ENCODE results near the gene ALKBH5. TPM values are rescaled to one million over a fixed set of nuclear protein-coding genes. Genes with fewer than 3 reads are reported as not detected.

Gene ALKBH5
- polyA plus RNA-seq, 3 donors = 73.1 to 74.1 (median 73.3) TPM

- no peak for DNase-seq (ENCODE audit: extremely low read depth in 1 of 11, low read depth in 9 of 11, low spot score in 4 of 11)
These were observed 45.6 kb downstream of the ALKBH5 start for GRCh38 chr17:18229254-18229653.

- DNase-seq (ENCODE audit: extremely low read depth in 1 of 11, low read depth in 9 of 11, low spot score in 4 of 11) = no peak
These were observed 46.1 kb downstream of the ALKBH5 start for GRCh38 chr17:18229771-18230170.

DNA sequence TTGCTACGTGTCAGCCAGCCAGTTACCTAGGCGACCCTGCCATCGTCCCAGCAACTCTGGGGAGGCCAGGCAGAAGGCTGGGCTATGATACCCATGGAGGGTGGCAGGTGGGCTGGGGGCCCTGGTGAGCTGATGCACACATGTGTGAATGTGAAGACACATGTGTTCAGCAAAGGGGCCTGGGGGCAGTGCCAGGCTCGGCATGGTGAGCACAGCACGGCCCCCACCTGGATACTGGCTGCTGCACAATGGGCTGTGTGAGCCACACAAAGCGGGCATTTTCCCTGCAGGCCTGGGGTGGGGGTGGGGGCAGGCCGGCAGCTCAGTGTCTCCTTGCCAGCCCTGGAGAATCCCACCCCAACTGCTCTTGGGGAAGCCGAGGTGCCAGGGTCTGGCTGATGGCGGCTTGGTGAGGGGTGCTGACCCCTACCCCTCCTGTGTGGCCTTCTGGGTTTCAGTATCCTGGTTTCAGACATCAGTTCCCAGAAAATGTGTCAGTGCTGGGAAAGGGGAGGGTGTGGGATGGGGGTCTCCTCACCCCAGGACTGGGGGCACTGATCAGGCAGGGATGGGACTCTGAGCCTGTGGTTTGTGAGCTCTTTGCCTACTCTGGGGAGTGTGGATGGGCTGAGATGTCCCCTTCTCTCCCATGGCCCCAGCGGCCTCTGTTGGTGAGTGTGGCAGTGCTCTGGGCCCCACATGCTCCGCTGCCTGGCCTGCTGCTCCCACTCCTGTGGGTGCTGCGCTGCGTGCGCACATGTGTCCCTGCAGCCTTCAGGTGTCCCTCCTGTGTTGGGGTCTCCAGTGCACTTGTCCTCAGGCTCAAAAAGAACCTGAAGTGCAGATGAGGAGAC lies 46.9 kb downstream of the ALKBH5 start:
- DNase-seq (ENCODE audit: extremely low read depth in 1 of 11, low read depth in 9 of 11, low spot score in 4 of 11) = no peak

DNA sequence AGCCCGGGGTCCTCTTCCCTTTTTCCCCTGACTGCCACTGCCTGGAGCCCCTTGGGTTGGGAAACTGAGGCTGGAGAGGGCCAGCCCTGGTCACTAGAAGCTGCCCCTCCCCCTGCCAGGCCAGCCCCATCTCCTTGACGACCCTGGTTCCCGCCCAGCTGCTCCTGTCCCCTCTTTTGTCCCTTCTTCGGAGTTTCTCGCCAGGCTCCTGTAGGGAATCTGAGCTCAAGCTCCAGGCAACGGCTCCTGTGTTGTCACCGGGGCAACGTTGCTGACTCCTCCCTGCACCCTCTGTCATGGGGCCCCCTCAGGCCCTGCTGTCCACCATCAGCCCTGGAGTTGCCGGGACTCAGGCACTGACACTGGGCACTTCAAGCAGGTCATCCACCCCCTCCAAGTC lies 47.5 kb downstream of the ALKBH5 start:
- no peak for DNase-seq (ENCODE audit: extremely low read depth in 1 of 11, low read depth in 9 of 11, low spot score in 4 of 11)

DNA sequence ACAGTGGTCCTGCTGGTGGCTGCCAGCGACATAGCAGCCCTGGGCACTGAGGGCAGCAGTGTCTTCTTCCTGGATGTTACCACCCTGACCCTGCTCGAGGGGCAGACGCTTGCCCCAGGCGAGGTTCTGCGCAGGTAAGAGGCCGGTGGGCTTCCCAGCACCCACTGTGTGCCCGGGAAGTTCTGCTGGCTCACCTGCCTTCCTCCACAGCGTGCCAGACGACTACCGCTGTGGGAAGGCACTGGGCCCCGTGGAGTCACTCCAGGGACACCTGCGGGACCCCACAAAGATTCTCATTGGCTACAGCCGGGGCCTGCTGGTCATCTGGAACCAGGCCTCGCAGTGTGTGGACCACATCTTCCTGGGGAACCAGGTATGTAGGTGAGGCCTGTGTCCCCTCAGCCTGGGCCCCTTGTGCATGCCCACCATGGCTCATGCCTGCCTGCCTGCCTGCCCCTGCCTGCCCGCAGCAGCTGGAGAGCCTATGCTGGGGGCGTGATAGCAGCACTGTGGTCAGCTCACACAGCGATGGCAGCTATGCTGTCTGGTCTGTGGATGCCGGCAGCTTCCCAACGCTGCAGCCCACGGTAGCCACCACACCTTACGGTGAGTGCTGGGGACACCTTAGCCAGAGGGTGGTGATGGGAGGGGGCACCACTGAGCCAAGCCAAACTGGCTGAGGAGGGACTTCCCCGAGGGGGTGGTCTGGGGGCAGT lies 50.3 kb downstream of the ALKBH5 start:
- DNase-seq (ENCODE audit: extremely low read depth in 1 of 11, low read depth in 9 of 11, low spot score in 4 of 11) = no peak

DNA sequence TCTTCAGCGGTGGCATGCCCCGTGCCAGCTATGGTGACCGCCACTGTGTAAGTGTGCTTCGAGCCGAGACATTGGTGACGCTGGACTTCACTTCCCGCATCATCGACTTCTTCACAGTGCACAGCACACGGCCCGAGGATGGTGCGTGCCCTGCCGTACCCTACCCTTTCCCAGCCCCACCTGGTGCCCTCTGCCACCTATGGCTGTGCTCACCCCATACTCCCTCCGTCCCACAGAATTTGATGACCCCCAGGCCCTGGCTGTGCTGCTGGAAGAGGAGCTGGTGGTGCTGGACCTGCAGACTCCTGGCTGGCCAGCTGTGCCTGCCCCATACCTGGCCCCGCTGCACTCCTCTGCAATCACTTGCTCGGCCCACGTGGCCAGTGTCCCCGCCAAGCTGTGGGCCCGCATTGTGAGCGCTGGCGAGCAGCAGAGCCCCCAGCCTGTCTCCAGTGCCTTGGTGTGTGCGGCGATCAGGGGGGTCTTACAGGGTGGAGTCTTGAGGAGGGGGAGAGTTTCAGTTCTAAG lies 51.3 kb downstream of the ALKBH5 start:
- no peak for DNase-seq (ENCODE audit: extremely low read depth in 1 of 11, low read depth in 9 of 11, low spot score in 4 of 11)

- no peak for DNase-seq (ENCODE audit: extremely low read depth in 1 of 11, low read depth in 9 of 11, low spot score in 4 of 11)
These were observed 52.2 kb downstream of the ALKBH5 start for GRCh38 chr17:18235743-18236256.

GRCh38 chr17:18236494-18236893 lies 52.9 kb downstream of the ALKBH5 start:
- no peak for DNase-seq (ENCODE audit: extremely low read depth in 1 of 11, low read depth in 9 of 11, low spot score in 4 of 11)

GRCh38 chr17:18237461-18237860 lies 53.8 kb downstream of the ALKBH5 start:
- no peak for DNase-seq (ENCODE audit: extremely low read depth in 1 of 11, low read depth in 9 of 11, low spot score in 4 of 11)

DNA sequence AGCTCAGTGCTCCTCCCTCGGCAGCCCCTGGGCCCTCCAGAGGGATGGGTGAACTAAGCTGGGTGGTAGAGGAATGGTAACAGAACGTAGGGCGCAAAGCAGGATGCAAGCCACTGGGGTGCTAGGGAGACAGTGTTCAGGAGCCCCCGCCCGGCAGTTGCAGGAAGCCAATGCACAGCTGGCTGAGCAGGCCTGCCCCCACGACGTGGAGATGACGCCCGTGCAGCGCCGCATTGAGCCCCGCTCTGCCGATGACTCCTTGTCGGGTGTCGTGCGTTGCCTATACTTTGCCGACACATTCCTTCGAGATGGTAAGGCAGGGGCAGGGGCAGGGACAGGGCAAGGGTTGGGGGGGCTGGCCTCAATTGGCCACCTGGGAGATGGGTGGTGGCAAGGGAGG lies 54.7 kb downstream of the ALKBH5 start:
- DNase-seq (ENCODE audit: extremely low read depth in 1 of 11, low read depth in 9 of 11, low spot score in 4 of 11) = no peak

GRCh38 chr17:18240449-18240848 lies 56.8 kb downstream of the ALKBH5 start:
- no peak for DNase-seq (ENCODE audit: extremely low read depth in 1 of 11, low read depth in 9 of 11, low spot score in 4 of 11)

- DNase-seq (ENCODE audit: extremely low read depth in 1 of 11, low read depth in 9 of 11, low spot score in 4 of 11) = no peak
These were observed 57.7 kb downstream of the ALKBH5 start for GRCh38 chr17:18241229-18241871.

- no peak for DNase-seq (ENCODE audit: extremely low read depth in 1 of 11, low read depth in 9 of 11, low spot score in 4 of 11)
These were observed 61.6 kb downstream of the ALKBH5 start for GRCh38 chr17:18245038-18245776.

DNA sequence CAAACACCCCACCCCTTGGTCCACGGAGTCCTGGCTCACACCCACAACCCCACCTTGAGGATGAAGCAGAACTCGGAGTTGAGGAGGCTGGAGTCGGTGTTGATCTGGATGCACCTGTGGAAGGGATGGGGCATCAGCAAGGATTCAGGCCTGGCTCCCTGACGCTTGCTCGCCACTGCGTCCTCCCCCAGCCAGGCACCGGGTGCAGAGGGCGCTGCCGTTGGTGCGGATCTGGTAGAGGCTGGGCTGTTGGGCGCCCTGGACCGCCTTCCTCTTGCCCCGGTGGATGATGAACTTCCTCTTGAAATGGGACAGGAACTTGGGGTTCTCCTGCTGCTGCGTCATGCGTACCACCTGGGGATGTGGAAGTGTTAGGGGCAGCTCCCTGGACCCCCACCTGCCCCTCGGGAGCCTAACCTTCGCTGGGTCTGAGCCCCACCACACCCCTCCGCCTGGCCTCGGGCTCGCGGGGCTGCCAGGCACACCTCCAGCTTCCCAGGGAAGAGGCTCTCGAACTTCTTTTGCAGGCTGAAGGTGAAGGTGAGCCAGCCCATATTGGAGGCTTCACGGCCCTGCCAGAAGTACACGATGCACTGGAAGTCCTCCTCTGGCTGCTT lies 62.6 kb downstream of the ALKBH5 start:
- no peak for DNase-seq (ENCODE audit: extremely low read depth in 1 of 11, low read depth in 9 of 11, low spot score in 4 of 11)

GRCh38 chr17:18246880-18247612 lies 63.4 kb downstream of the ALKBH5 start:
- DNase-seq (ENCODE audit: extremely low read depth in 1 of 11, low read depth in 9 of 11, low spot score in 4 of 11) = peak in 1 of 11 donors; percentile 60

GRCh38 chr17:18247613-18248001 lies 64.0 kb downstream of the ALKBH5 start:
- DNase-seq (ENCODE audit: extremely low read depth in 1 of 11, low read depth in 9 of 11, low spot score in 4 of 11) = no peak

DNA sequence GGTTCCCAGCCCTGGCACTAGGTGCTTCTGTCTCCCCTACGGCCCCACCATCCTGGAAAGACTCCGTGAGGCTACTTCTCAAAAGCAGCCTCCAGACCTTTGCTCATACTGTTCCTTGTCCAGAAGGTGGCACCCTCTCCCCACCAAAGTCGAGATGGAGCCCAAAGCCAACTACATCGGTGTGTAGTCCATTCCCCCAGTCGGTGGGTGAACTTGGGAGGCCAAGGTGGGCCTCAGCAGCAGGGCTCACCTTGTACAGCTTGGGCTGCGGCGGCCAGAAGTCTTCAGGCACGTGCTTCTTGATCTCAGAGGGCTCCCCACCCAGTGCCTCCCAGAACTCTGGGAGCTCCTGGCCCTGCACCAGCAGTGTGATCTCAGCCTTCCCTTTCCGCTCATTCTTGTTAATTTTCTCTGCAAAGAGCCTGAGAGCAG lies 64.7 kb downstream of the ALKBH5 start:
- DNase-seq (ENCODE audit: extremely low read depth in 1 of 11, low read depth in 9 of 11, low spot score in 4 of 11) = peak in 2 of 11 donors; percentile 66 to 72

DNA sequence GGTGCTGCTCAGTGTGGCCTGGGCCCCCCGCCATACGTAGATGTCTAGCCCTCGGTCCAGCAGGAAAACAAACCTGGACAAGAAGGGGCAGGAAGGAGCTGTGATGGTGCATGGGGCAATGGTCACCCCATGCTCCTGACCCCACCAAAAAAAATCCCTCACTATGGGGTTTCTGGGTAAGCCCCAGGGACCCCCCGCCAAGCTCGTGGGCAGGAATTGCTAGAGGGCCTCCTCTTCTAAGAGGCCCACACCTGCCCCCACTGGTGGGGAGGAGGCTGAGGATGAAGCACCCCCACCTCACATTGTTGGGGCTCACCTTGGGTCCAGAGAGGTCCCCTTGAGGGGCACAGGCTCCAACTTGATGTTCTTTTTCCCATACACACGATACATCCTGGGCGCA lies 65.2 kb downstream of the ALKBH5 start:
- no peak for DNase-seq (ENCODE audit: extremely low read depth in 1 of 11, low read depth in 9 of 11, low spot score in 4 of 11)
